ENCODE measurements around the gene DBNDD2. TPM values are rescaled to one million over a fixed set of nuclear protein-coding genes. Genes with fewer than 3 reads are reported as not detected.
A peak's percentile ranks its signal among the peaks of the same experiment; 100 is the strongest.

The DBNDD2 gene
- total and polyA plus RNA-seq, 12 donors = 2.1 to 71.1 (median 31.5) TPM

GRCh38 chr20:45429618-45430017 lies 21.5 kb downstream of the DBNDD2 start:
- no peaks in the 10 kb centered on the region for H3K4me1 ChIP-seq (replicated peaks in 1 of 2)
- intact Hi-C loops (cut with DNase I) = loop anchor here in 1 of 2 donors (5.0 kb wide), 1 partner anchor 57 kb away; no protein-coding TSS in a partner anchor
- H3K4me3 ChIP-seq = no peak overlapping the region
- TF ChIP-seq POLR2A (IDR thresholded peaks at IDR 0.05) (no peak), CTCF (IDR thresholded peaks at IDR 0.05) (no peak)
- H3K36me3 ChIP-seq (replicated peaks in 1 of 2) = peaks cover 0 to 13% of the 10 kb centered on the region in 2 donors
- WGBS, 4 donors = 59 to 81% (median 67%) methylated on average over 2 of the region's 2 CpGs
- no peaks in the 10 kb centered on the region for H3K9me3 ChIP-seq (replicated peaks in 1 of 3)
- no peak for DNase-seq
- no peak overlapping the region for H3K27ac ChIP-seq
- H3K27me3 ChIP-seq = no peaks in the 10 kb centered on the region

DNA sequence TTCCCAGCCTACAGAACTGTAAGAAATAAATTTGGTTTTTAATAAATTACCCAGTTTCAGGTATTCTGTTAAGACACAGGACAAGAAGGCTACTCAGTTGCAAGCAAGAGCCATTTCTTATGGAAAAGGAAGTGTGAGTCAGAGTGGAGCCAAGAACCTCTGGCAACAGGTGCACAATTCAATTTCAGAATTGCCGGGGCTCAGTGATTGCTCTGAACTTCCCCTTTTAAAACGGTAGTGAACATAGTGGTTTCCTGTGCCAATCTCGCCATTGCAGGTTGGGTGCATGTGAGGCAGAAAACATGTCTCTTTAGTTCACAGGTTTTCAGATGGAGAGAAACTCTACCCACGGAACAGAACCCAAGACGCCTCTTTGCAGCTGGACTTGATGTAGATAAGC lies 24.2 kb downstream of the DBNDD2 start:
- H3K36me3 ChIP-seq (replicated peaks in 1 of 2) = no peaks in the 10 kb centered on the region
- intact Hi-C loops (cut with DNase I) = loop anchor here in 1 of 2 donors (5.0 kb wide), 1 partner anchor 60 kb away; no protein-coding TSS in a partner anchor
- no peak for DNase-seq
- no peak overlapping the region for H3K4me3 ChIP-seq
- no peaks in the 10 kb centered on the region for H3K27me3 ChIP-seq
- H3K27ac ChIP-seq = no peak overlapping the region
- H3K9me3 ChIP-seq (replicated peaks in 1 of 3) = no peaks in the 10 kb centered on the region
- TF ChIP-seq CTCF (IDR thresholded peaks at IDR 0.05) = no peak
- TF ChIP-seq POLR2A (IDR thresholded peaks at IDR 0.05) = no peak
- 70 to 79% (median 72%) methylated on average over 5 of the region's 5 CpGs for WGBS, 4 donors
- H3K4me1 ChIP-seq (replicated peaks in 1 of 2) = no peaks in the 10 kb centered on the region

DNA sequence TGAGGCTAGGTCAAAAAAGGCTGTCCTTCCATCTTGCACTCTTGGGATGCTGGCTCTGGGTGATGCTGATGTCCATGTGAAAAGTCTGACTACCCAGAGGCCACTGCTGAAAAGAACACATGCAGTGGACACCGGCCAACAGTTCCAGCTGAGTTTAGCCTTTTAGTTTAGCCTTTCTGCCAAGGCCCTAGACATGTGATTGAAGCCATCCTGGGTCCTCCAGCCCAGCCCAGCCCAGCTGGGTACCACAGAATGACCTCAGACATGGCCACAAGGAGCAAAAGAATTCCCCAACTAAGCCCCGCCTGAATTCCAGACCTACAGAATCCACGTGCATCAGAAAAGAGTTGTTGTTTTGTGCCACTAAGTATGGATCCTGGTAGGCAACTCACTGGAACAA lies 25.2 kb downstream of the DBNDD2 start:
- Histone ChIP-seq H3K27ac (no peak overlapping the region), H3K4me1 (replicated peaks in 1 of 2) (no peaks in the 10 kb centered on the region), H3K4me3 (no peak overlapping the region), H3K36me3 (replicated peaks in 1 of 2) (no peaks in the 10 kb centered on the region), H3K27me3 (no peaks in the 10 kb centered on the region), H3K9me3 (replicated peaks in 1 of 3) (no peaks in the 10 kb centered on the region)
- DNase-seq = peak in 2 of 7 donors; percentile 30 to 67
- intact Hi-C loops (cut with DNase I) = loop anchor here in 1 of 2 donors (5.0 kb wide), 1 partner anchor 61 kb away; no protein-coding TSS in a partner anchor
- whole genome bisulfite sequencing, 4 donors = 72 to 81% (median 78%) methylated on average over 3 of the region's 3 CpGs
- TF ChIP-seq POLR2A (IDR thresholded peaks at IDR 0.05) (no peak), CTCF (IDR thresholded peaks at IDR 0.05) (no peak)

DNA sequence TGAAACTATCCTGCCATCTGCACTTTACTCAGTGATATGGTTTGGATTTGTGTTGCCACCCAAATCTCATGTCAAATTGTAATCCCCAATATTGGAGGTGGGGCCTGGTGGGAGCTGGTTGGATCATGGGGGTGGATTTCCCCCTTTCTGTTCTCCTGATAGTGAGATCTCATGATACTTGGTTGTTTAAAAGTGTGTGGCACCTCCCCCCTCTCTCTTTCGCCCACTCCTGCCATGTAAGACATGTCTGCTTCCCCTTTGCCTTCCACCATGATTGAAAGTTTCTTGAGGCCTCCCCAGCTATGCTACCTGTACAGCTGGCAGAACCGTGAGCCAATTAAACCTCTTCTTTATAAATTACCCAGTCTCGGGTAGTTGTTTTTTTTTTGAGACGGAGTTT lies 25.9 kb downstream of the DBNDD2 start:
- intact Hi-C loops (cut with DNase I) = loop anchor here in 1 of 2 donors (5.0 kb wide), 1 partner anchor 62 kb away; no protein-coding TSS in a partner anchor
- Histone ChIP-seq H3K27me3 (no peaks in the 10 kb centered on the region), H3K36me3 (replicated peaks in 1 of 2) (no peaks in the 10 kb centered on the region), H3K4me1 (replicated peaks in 1 of 2) (no peaks in the 10 kb centered on the region), H3K9me3 (replicated peaks in 1 of 3) (no peaks in the 10 kb centered on the region), H3K4me3 (no peak overlapping the region), H3K27ac (no peak overlapping the region)
- WGBS, 4 donors = 84 to 95% (median 87%) methylated on average over 4 of the region's 4 CpGs
- TF ChIP-seq POLR2A (IDR thresholded peaks at IDR 0.05) = no peak
- no peak for TF ChIP-seq CTCF (IDR thresholded peaks at IDR 0.05)
- DNase-seq = no peak

Measured in adrenal gland (tissue), 12 donors.